ENCODE results near the gene KIFBP. TPM values are rescaled to one million over a fixed set of nuclear protein-coding genes. Genes with fewer than 3 reads are reported as not detected.

Gene KIFBP
- total and polyA plus RNA-seq, 2 experiments from 2014 or later = 33.8 to 40.5 TPM

DNA sequence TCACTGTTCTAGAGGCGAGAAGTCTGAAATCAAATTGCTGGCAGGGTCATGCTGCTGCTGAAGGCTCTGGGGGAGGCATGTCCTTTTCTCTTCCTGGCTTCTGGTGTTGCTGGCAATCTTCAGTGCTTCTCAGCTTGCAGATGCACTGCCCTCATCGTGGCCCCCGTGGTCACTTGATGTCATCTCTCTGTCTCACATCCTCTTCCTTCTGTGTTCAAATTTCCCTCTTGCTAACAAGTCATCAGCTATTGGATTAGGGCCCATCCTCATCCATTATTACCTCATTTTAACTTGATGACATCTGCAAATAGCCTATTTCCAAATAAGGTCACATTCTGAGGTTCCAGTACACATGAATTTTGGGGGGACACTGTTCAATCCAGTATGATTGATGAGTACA is 62.7 kb downstream of the KIFBP start:
- TF ChIP-seq CTCF (IDR thresholded peaks at IDR 0.05; ENCODE audit: poor library complexity) = no peak
- no peak for TF ChIP-seq EZH2 (IDR thresholded peaks at IDR 0.05; ENCODE audit: borderline replicate concordance)
- TF ChIP-seq EZH2phosphoT487 (IDR thresholded peaks at IDR 0.05; ENCODE audit: low read depth, severe bottlenecking, unreplicated experiment) = no peak
- Histone ChIP-seq H3K27me3 (no peaks in the 10 kb centered on the region), H3K9me3 (ENCODE audit: low read depth) (no peaks in the 10 kb centered on the region), H4K20me1 (ENCODE audit: insufficient read depth, poor library complexity, severe bottlenecking) (no peaks in the 10 kb centered on the region), H3K79me2 (no peaks in the 10 kb centered on the region), H3K27ac (no peak overlapping the region), H3K4me3 (no peak overlapping the region), H3K4me1 (ENCODE audit: insufficient read depth) (no peaks in the 10 kb centered on the region), H3K36me3 (replicated peaks; ENCODE audit: insufficient read depth, low read depth) (no peaks in the 10 kb centered on the region), H3K9me2 (replicated peaks; ENCODE audit: insufficient read depth) (no peaks in the 10 kb centered on the region), H3K4me2 (no peak overlapping the region), H2AFZ (no peak overlapping the region)
- DNase-seq (ENCODE audit: low spot score) = no peak
- WGBS (ENCODE audit: low lambda C conversion rate, missing lambda C conversion rate) = 89% methylated on average over 3 of the region's 3 CpGs

DNA sequence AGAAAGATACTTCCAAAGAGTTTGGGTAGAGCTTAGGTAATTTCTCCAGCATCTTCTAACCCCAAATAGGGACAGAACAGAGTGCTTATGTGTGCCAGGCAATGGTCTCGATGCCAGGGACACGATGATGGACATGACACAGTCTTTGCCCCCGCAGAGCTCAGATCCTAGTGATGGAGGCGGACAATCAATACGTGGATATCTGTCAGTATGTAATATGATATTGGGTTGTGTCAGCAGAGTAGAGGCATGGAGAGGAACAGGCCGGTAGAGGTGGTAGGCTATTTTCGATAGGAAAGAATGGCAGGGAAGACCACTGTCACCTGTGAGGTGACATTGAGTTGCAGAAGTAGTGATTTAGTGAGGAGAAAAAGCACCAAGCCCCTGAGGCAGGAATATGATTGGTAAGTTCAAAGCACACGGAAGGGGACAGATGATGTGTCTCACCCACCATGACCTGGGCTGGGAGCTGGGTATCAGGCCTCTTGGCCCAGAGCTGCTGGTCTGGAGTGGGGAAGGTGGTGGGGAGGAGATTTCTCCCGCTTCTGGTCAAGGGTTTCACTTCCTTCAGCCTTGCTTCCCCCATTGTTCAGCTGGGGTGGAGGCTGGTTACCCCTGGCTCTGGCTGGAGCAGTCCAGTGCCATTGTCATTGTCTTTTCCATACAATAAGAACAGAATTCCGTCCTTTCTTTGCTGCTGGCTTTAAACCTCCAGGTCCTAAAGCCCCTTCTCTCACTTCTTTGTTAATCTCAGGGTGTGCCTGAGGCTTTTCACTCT is 63.3 kb downstream of the KIFBP start:
- 78% methylated on average over 10 of the region's 10 CpGs for WGBS (ENCODE audit: low lambda C conversion rate, missing lambda C conversion rate)
- Histone ChIP-seq H3K36me3 (replicated peaks; ENCODE audit: insufficient read depth, low read depth) (no peaks in the 10 kb centered on the region), H3K79me2 (no peaks in the 10 kb centered on the region), H3K27me3 (no peaks in the 10 kb centered on the region), H3K27ac (no peak overlapping the region), H2AFZ (no peak overlapping the region), H3K9me3 (ENCODE audit: low read depth) (no peaks in the 10 kb centered on the region), H4K20me1 (ENCODE audit: insufficient read depth, poor library complexity, severe bottlenecking) (no peaks in the 10 kb centered on the region), H3K9me2 (replicated peaks; ENCODE audit: insufficient read depth) (no peaks in the 10 kb centered on the region), H3K4me3 (no peak overlapping the region), H3K4me2 (no peak overlapping the region), H3K4me1 (ENCODE audit: insufficient read depth) (no peaks in the 10 kb centered on the region)
- no peak for TF ChIP-seq EZH2 (IDR thresholded peaks at IDR 0.05; ENCODE audit: borderline replicate concordance)
- TF ChIP-seq CTCF (IDR thresholded peaks at IDR 0.05; ENCODE audit: poor library complexity) = no peak
- TF ChIP-seq EZH2phosphoT487 (IDR thresholded peaks at IDR 0.05; ENCODE audit: low read depth, severe bottlenecking, unreplicated experiment) = no peak
- no peak for DNase-seq (ENCODE audit: low spot score)

- WGBS (ENCODE audit: low lambda C conversion rate, missing lambda C conversion rate) = 83% methylated on average over 6 of the region's 6 CpGs
- TF ChIP-seq EZH2phosphoT487 (IDR thresholded peaks at IDR 0.05; ENCODE audit: low read depth, severe bottlenecking, unreplicated experiment) (no peak), EZH2 (IDR thresholded peaks at IDR 0.05; ENCODE audit: borderline replicate concordance) (no peak), CTCF (IDR thresholded peaks at IDR 0.05; ENCODE audit: poor library complexity) (no peak)
Measured at GRCh38 chr10:69052736-69053135, 64.1 kb downstream of the KIFBP start.

More at GRCh38 chr10:69052736-69053135, 64.1 kb downstream of the KIFBP start:
- Histone ChIP-seq H3K4me3 (no peak overlapping the region), H3K36me3 (replicated peaks; ENCODE audit: insufficient read depth, low read depth) (no peaks in the 10 kb centered on the region), H3K4me2 (no peak overlapping the region), H3K27me3 (no peaks in the 10 kb centered on the region), H3K4me1 (ENCODE audit: insufficient read depth) (no peaks in the 10 kb centered on the region), H3K27ac (no peak overlapping the region), H3K9me2 (replicated peaks; ENCODE audit: insufficient read depth) (no peaks in the 10 kb centered on the region), H2AFZ (no peak overlapping the region), H4K20me1 (ENCODE audit: insufficient read depth, poor library complexity, severe bottlenecking) (no peaks in the 10 kb centered on the region), H3K9me3 (ENCODE audit: low read depth) (no peaks in the 10 kb centered on the region), H3K79me2 (no peaks in the 10 kb centered on the region)
- DNase-seq (ENCODE audit: low spot score) = no peak
